ENCODE results near the gene SPATA32.

DNA sequence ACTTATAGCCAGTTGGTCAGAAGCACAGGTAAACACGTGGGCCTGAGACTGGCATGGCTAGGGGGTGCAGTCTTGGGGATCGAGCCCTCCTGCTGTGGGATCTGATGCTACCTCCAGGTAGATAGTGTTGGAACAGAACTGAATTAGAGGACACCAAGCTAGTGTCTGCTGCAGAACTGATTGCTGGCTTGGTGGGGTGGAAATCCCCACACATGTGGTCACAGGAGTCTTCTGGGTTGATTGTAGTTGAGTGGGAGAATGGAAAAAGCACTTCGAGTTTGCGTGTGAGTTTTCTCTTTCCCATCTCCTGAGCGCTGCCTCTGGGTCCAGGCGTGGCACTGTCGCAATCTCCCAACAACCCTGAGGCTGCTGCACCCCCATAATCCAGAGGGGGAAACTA is 8.0 kb upstream of the SPATA32 start:
- TF ChIP-seq POLR2AphosphoS5 (IDR thresholded peaks at IDR 0.05; ENCODE audit: borderline replicate concordance, low read depth, low read length) (no peak), EZH2 (IDR thresholded peaks at IDR 0.05) (no peak), FOXP2 (optimal IDR thresholded peaks at IDR 0.05; ENCODE audit: control extremely low read depth, extremely low read length, insufficient read depth) (no peak)

Measured in SK-N-MC (cell line).